ENCODE results near the gene SLC49A3. TPM values are rescaled to one million over a fixed set of nuclear protein-coding genes. Genes with fewer than 3 reads are reported as not detected.

Gene SLC49A3
- total and polyA plus RNA-seq, 2 of the 13 experiments (the other 11 are each of a cell fraction or from before 2014, with no cell fraction given), result 0.07 to 0.17 TPM

- TF ChIP-seq MXI1 (IDR thresholded peaks at IDR 0.05; ENCODE audit: borderline replicate concordance, low read depth, low read length) (peak; percentile 73; the same call in 2 of the 3 replicates), SRSF1 (optimal IDR thresholded peaks at IDR 0.05; ENCODE audit: low read depth, low read length) (peak; percentile 56), NR2F2 (IDR thresholded peaks at IDR 0.05; ENCODE audit: borderline replicate concordance, low read depth) (no peak), TCF7 (IDR thresholded peaks at IDR 0.05; ENCODE audit: low read depth) (no peak), ZBTB37 (CRISPR knock-in tag; IDR thresholded peaks at IDR 0.05) (no peak), PHF8 (CRISPR knock-in tag; IDR thresholded peaks at IDR 0.05) (no peak), ZNF512B (CRISPR knock-in tag; IDR thresholded peaks at IDR 0.05; ENCODE audit: borderline replicate concordance) (no peak), ZNF275 (CRISPR knock-in tag; IDR thresholded peaks at IDR 0.05; ENCODE audit: borderline replicate concordance) (no peak), RBFOX2 (IDR thresholded peaks at IDR 0.05; ENCODE audit: low read depth, low read length) (no peak; the same call in 1 of the 2 replicates), MXD4 (CRISPR knock-in tag; IDR thresholded peaks at IDR 0.05) (peak; percentile 32; the same call in 1 of the 2 replicates), MAFF (IDR thresholded peaks at IDR 0.05; ENCODE audit: low read depth, low read length) (no peak), RFX5 (IDR thresholded peaks at IDR 0.05; ENCODE audit: low read depth, low read length) (0 out of 2 replicates have a peak, but pooled peaks have one; percentile 14), MYNN (CRISPR knock-in tag; IDR thresholded peaks at IDR 0.05; ENCODE audit: low read depth) (no peak), FOXO1 (CRISPR knock-in tag; IDR thresholded peaks at IDR 0.05) (0 out of 2 replicates have a peak, but pooled peaks have one; percentile 11), ZNF672 (CRISPR knock-in tag; IDR thresholded peaks at IDR 0.05) (0 out of 2 replicates have a peak, but pooled peaks have one; percentile 56), HNRNPH1 (optimal IDR thresholded peaks at IDR 0.05; ENCODE audit: low read depth, low read length) (peak; percentile 28), SATB2 (CRISPR knock-in tag; IDR thresholded peaks at IDR 0.05) (no peak), FOXK2 (IDR thresholded peaks at IDR 0.05) (peak; percentile 44; the same call in 1 of the 2 replicates), ZBTB7B (CRISPR knock-in tag; IDR thresholded peaks at IDR 0.05) (no peak), ZMYM3 (CRISPR knock-in tag; IDR thresholded peaks at IDR 0.05) (no peak), ZNF280D (CRISPR knock-in tag; IDR thresholded peaks at IDR 0.05) (no peak), MAF1 (CRISPR knock-in tag; IDR thresholded peaks at IDR 0.05; ENCODE audit: borderline replicate concordance) (no peak)
Observed at GRCh38 chr4:677431-678293, 11.3 kb downstream of the SLC49A3 start (continued).
